ENCODE data around the gene PPARD.

DNA sequence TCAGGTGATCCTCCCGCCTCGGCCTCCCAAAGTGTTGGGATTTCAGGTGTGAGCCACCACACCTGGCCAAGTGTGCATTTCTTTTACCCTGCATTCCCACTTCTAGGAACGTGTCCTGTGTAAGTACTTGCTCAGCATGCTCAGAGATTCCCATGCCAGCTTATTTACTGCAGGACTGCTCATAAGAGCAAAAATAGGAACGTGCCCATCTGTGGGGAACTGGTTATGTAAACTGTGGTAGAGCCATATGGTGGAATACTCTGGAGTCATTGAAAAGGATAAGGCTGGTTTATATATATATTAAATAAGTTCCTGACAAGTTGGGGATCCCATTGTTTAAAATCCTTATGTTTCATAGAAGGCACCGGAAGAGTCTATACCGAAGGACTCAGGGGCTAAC, 71.6 kb downstream of the PPARD start:
- TF ChIP-seq, protein P1, sequence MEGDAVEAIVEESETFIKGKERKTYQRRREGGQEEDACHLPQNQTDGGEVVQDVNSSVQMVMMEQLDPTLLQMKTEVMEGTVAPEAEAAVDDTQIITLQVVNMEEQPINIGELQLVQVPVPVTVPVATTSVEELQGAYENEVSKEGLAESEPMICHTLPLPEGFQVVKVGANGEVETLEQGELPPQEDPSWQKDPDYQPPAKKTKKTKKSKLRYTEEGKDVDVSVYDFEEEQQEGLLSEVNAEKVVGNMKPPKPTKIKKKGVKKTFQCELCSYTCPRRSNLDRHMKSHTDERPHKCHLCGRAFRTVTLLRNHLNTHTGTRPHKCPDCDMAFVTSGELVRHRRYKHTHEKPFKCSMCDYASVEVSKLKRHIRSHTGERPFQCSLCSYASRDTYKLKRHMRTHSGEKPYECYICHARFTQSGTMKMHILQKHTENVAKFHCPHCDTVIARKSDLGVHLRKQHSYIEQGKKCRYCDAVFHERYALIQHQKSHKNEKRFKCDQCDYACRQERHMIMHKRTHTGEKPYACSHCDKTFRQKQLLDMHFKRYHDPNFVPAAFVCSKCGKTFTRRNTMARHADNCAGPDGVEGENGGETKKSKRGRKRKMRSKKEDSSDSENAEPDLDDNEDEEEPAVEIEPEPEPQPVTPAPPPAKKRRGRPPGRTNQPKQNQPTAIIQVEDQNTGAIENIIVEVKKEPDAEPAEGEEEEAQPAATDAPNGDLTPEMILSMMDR (IDR thresholded peaks at IDR 0.05 in 4 of 5, conservative IDR thresholded peaks at IDR 0.05 in 1 of 5): no peak
- TF ChIP-seq POLR2A (IDR thresholded peaks at IDR 0.05): no peak

Data from gastrocnemius medialis (tissue), 4 donors.